Kidney (tissue), 14 donors: ENCODE results near the gene ARHGEF11. TPM values are rescaled to one million over a fixed set of nuclear protein-coding genes. Genes with fewer than 3 reads are reported as not detected.

Experiments used
- DNase-seq, 5 donors: peaks; one replicate each; pipeline ENCODE4 v3.0.0-alpha.2; 2013 to 2020
- FAIRE-seq: peaks from 2 replicates; lab custom pipeline; 2012; peaks lifted over from hg19 to GRCh38; lab: Jason Lieb, UNC
- H3K27ac ChIP-seq, 2 donors: one replicate each; pipeline ENCODE4 v1.7.0; 2013; ENCODE audit warnings: low read depth in 2 of 2, low read length in 2 of 2, inconsistent platforms in 1 of 2
- H3K27me3 ChIP-seq: one replicate; pipeline ENCODE4 v1.7.1; 2013; ENCODE audit warnings: low read length, inconsistent platforms; ENCODE audit not compliant: control insufficient read depth, insufficient read depth
- H3K36me3 ChIP-seq, 3 donors: one replicate each; pipeline versions ENCODE4 v1.7.0 to v1.7.1; 2013; ENCODE audit warnings: low read length in 3 of 3, control low read depth in 1 of 3, inconsistent platforms in 1 of 3; ENCODE audit not compliant: insufficient read depth in 3 of 3, control insufficient read depth in 2 of 3
- H3K4me1 ChIP-seq, 3 donors: one replicate each; pipeline versions ENCODE4 v1.7.0 to v1.7.1; 2013; ENCODE audit warnings: low read length in 3 of 3, inconsistent platforms in 1 of 3, low read depth in 1 of 3; ENCODE audit not compliant: control insufficient read depth in 2 of 3, insufficient read depth in 2 of 3
- H3K4me3 ChIP-seq, 3 donors: one replicate each; pipeline versions ENCODE4 v1.7.0 to v1.8.1; 2013; ENCODE audit warnings: low read length in 3 of 3, control low read depth in 1 of 3, inconsistent platforms in 1 of 3
- H3K9ac ChIP-seq, 3 donors: one replicate each; pipeline versions ENCODE4 v1.7.0 to v1.7.1; 2013; ENCODE audit warnings: low read length in 3 of 3, control low read depth in 1 of 3, inconsistent platforms in 1 of 3
- H3K9me3 ChIP-seq, 3 donors: one replicate each; pipeline versions ENCODE4 v1.7.0 to v1.7.1; 2013; ENCODE audit warnings: low read length in 3 of 3, control low read depth in 1 of 3, inconsistent platforms in 1 of 3; ENCODE audit not compliant: control insufficient read depth in 2 of 3, insufficient read depth in 1 of 3
- intact Hi-C: fragments of 100-400 bp; cut with DNase I; formaldehyde crosslinking; loops from one replicate; pipeline ENCODE4 v1.11.1; 2022
- polyA plus RNA-seq: library from polyadenylated mRNA; stranded (reverse); fragments of 350-450 nt; fragmentation: Illumina TruSeq; extraction: RNeasy Lipid Tissue Mini Kit (QIAGEN cat#74804); gene quantifications from one replicate; pipeline ENCODE4 v1.2.3, GENCODE V29; 2014; ENCODE audit warnings: low read depth, low replicate concordance; ENCODE audit not compliant: insufficient read depth
- total RNA-seq: library from RNA; stranded (reverse); fragmentation: NEBNext Ultra II Directional; extraction: Animal tissue kit (Norgen Biotek cat#: 25700); gene quantifications from one replicate; pipeline ENCODE4 v1.2.1, GENCODE V29; 2021
- TF ChIP-seq, protein P1 (sequence below): IDR thresholded peaks from 3 replicates; pipeline ENCODE4 v1.5.1; 2012; ENCODE audit warnings: mild to moderate bottlenecking, moderate library complexity, borderline replicate concordance; ENCODE audit not compliant: insufficient read depth; ENCODE audit errors: extremely low read depth
- donor health status: control.
- donor health status: control.
- donor health status: control.
- donor health status: control.
- donor health status: control.
- donor health status: DM: yes; HTN: yes; CAD: no.
- donor health status: Normal renal cell carcinoma (clear cell type).

ARHGEF11 gene
- total and polyA plus RNA-seq, 2 donors from 2014 or later, result 8.8 to 36.4 TPM

DNA sequence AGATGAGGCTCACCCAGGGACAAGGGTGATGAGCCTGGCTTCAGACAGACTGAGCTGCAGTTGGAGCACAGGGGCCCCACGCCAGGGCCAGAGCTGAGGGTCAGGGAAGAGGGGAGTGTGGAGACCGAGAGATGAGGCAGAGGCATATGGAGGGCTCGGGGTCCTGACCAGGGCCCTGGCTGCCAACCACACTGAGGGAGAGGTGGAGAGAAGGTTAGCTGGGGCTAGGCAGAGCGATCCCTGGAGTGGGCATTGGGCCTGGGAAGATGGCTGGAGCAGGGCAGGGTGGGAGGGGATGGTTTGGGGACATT is 144.0 kb downstream of the ARHGEF11 start:
- DNase-seq, result peak in 1 of 5 donors; percentile 72
- no peaks in the 10 kb centered on the region for H3K36me3 ChIP-seq
- no peak overlapping the region for H3K4me3 ChIP-seq
- no peak for FAIRE-seq
- H3K27ac ChIP-seq, result no peak overlapping the region
- H3K9ac ChIP-seq, result no peak overlapping the region
- intact Hi-C loops, result no loop called here
- H3K9me3 ChIP-seq, result no peaks in the 10 kb centered on the region
- peaks cover 0 to 33% (median 4%) of the 10 kb centered on the region in 3 donors for H3K4me1 ChIP-seq
- TF ChIP-seq, protein P1, sequence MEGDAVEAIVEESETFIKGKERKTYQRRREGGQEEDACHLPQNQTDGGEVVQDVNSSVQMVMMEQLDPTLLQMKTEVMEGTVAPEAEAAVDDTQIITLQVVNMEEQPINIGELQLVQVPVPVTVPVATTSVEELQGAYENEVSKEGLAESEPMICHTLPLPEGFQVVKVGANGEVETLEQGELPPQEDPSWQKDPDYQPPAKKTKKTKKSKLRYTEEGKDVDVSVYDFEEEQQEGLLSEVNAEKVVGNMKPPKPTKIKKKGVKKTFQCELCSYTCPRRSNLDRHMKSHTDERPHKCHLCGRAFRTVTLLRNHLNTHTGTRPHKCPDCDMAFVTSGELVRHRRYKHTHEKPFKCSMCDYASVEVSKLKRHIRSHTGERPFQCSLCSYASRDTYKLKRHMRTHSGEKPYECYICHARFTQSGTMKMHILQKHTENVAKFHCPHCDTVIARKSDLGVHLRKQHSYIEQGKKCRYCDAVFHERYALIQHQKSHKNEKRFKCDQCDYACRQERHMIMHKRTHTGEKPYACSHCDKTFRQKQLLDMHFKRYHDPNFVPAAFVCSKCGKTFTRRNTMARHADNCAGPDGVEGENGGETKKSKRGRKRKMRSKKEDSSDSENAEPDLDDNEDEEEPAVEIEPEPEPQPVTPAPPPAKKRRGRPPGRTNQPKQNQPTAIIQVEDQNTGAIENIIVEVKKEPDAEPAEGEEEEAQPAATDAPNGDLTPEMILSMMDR, result no peak
- H3K27me3 ChIP-seq, result no peaks in the 10 kb centered on the region

DNA sequence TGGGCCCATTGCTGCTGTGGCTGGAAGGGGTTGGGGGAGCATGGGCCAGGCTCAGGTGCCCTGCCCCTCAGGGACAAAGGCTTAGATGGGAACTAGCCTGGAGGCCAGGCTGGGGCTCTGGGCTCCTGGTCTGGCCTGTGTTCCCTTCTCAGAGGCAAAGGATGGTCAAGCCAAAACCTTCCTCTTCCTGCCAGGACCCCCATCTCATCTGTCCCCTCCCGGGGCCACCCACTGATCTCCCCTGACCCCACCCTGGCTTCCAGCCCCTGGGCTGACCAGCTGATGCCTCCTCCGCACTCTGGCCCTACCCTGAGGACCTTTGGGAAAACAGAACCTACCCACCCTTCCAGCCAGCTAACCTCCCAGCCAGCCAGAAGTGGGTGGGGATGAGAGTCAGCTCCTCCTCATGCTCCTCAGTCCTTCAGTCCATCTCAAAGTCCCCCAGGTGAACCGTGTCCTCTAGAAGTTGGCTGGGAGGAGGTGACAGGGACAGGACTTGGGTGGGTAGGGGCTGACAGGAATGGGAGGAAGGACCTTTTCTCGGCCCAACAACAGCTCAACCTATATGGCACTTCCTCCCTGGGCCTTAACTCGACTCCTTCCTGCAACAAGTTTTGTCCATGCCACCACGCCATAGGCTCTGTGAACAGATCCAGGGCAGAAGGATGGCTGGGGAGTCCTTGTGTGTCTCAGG is 144.5 kb downstream of the ARHGEF11 start:
- Histone ChIP-seq H3K4me1 (peaks cover 0 to 35% (median 4%) of the 10 kb centered on the region in 3 donors), H3K9me3 (no peaks in the 10 kb centered on the region), H3K4me3 (no peak overlapping the region), H3K27ac (peak overlapping the region in 1 of 2 donors; percentile 2), H3K9ac (no peak overlapping the region), H3K27me3 (no peaks in the 10 kb centered on the region), H3K36me3 (no peaks in the 10 kb centered on the region)
- FAIRE-seq, result no peak
- peak in 1 of 5 donors; percentile 59 for DNase-seq
- TF ChIP-seq, protein P1, result no peak
- intact Hi-C loops, result no loop called here

DNA sequence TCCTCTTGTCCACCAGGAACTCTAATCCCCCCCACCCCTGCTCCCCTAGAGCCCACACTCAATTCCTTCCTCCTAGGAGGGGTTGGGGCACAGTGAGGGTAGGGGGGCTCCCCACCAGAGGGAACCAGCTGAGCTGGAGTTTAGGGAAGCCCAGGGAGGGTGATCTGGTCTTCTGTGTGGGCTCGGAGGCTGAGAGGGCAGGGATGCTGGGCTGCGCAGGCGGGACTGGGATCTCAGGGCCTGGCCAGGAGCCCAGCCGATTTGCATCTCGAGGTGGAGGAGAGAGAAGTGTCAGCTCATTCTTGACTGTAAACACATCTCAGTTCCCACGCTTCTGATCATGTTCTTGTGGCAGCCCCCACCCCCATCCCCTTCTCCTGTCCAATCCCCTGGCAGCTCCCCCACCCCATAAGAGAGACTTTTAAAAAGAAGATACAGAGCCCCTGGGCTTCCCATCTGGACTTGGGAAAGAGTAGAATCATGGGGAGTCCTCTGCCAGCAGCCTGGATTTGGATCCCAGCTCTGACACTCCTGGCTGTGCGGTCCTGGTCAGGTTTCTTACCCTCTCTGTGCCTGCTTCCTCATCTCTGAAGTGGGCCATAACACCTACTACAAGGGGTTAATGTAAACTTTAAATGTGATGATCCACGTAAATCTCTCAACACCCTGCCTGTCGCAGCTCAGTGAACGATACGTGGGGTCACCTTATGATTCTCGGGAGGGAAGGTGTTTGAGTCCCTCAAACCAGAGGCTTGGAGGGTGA is 145.4 kb downstream of the ARHGEF11 start:
- intact Hi-C loops, result no loop called here
- no peaks in the 10 kb centered on the region for H3K27me3 ChIP-seq
- H3K4me1 ChIP-seq, result peaks cover 0 to 37% (median 4%) of the 10 kb centered on the region in 3 donors
- no peak for FAIRE-seq
- DNase-seq, result peak in 2 of 5 donors; percentile 51 to 85
- H3K27ac ChIP-seq, result no peak overlapping the region
- no peak overlapping the region for H3K9ac ChIP-seq
- H3K4me3 ChIP-seq, result no peak overlapping the region
- H3K9me3 ChIP-seq, result no peaks in the 10 kb centered on the region
- no peaks in the 10 kb centered on the region for H3K36me3 ChIP-seq
- TF ChIP-seq, protein P1, result no peak
